Activated CD4-positive, CD25-positive, alpha-beta regulatory T cell treated with anti-CD3 and anti-CD28 coated beads, Interleukin-2, amount 50 U/mL, for 72 hours (primary cell): ENCODE data around the gene SLC38A6.

Source experiments
- DNase-seq: peaks from one replicate; pipeline ENCODE4 v3.0.0; 2021

Gene SLC38A6

DNA sequence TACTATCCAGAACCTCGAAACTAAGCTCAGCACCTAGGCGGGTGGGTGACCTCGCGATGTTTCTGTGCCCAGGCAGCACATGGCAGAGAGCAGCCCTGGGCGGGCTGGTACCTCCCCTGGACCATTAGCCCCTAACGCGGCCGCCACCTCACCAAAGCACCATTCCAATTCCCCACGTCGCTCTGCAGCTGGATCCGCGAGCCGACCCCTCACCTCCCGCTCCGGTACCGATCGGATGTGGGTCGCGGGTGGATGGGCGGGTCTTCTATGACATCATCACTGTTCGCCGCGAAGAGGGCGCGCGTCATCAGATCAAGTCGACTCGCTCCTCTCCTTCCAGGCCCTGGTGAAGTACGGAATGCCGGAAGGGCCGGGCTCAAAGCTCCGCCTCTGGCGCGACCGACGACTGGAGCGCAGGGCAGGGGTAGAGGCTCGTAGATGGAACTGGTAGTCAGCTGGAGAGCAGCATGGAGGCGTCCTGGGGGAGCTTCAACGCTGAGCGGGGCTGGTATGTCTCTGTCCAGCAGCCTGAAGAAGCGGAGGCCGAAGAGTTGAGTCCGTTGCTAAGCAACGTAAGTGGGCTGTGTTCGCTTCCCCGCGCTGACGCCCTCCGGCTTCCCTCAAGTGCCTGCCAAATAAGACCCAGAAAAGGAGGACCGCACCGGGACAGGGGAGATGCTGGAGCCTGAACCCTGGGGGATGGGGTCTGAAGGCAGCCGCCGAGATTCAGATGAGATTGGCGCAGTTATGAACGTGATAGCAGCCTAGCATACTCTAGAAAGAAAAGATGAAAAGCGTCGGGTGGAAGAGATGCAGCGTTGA is at the start of gene SLC38A6, which contains the start of gene TRMT5:
SLC38A6 (plus strand) TSS at position 435 of the 822 bp plus-strand sequence; CDS start at position 468, 33 bp downstream.
TRMT5 (minus strand) TSS at position 269 of the 822 bp plus-strand sequence; CDS start at position 163, 106 bp downstream.
- peak; percentile 90 for DNase-seq

DNA sequence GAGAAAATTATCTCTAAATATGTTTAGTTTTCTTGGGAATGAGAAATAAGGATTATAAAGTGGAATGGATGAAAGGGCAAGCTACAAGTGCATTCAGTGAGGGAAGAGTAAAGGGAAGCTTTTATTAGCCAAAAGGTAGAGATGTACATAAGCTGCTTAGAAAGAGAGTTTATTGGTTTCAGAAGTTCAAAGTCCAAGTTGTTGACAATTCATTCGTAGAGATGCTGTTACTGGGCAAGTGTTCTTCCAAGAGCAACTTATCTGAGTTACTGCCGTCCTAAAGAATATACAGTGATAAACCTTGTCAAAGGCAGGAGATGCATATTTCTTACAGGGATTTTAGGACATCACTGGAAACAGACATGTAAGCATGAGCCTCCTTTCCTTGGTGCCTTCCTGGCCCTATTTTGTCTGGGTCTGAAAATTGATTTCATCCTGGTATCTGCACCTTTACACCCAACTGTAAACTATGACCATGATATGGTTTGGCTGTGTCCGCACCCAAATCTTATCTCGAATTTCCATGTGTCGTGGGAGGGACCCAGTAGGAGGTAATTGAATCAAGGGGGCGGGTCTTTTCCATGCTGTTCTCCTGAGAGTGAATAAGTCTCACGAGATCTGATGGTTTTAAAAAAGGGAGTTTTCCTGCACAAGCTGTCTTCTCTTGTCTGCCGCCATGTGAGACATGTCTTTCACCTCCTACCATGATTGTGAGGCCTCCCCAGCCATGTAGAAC is 47.0 kb upstream of the SLC38A6 start:
- DNase-seq: no peak

DNA sequence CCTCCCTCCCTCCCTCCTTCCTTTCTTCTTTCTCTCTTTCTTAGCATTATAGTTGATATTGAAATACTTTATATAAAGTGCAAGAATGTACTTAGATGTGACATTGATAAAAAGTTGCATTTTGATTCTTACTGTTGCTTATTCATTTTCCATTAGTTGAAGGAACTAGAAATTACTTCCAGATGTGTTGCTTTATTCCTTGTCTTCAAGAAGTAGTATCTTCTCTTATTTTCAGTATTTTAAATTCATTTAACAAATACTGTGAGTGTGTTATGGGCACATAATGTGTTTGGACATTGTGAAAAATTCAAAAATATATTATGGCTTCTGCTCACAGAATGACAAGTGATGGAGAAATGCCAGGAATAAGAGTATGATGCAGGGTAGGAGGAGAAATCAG is 45.7 kb upstream of the SLC38A6 start:
- DNase-seq: no peak

DNA sequence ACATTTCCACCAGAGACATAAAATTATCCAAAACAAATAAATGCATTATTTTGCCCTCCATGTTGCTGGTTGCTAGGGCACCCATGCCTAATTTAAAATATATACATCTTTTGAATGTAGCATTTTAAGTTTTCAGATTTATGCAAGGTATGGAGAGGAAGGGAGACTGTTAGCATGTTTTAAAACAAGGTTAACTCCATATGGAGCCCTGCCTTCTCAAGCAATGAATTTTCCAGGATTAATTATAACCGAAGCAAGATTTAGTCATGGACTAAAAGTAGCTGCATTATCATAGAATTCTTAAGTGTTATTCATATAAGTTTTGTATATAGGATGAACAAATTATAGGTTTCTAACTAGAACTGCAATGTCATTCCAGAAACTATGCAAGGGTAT is 37.4 kb upstream of the SLC38A6 start:
- DNase-seq: no peak

DNA sequence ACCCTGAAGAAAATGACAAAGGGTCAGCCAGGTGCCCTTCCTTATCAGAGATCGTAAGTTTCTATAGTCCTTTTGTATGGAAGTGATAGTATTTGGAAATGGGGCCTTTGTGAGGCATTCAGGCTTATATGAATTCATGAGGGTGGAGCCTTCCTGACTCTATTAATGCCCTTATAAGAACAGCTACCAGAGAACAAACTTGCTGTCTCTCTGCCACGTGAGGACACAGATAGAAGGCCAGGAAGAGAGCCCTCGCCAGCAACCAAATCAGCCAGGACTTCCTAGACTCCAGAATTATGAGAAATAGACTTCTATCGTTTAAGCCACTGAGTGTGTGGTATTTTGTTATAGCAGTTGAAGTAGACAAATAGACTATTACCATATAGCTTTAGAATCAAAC is 36.8 kb upstream of the SLC38A6 start:
- DNase-seq: no peak

DNA sequence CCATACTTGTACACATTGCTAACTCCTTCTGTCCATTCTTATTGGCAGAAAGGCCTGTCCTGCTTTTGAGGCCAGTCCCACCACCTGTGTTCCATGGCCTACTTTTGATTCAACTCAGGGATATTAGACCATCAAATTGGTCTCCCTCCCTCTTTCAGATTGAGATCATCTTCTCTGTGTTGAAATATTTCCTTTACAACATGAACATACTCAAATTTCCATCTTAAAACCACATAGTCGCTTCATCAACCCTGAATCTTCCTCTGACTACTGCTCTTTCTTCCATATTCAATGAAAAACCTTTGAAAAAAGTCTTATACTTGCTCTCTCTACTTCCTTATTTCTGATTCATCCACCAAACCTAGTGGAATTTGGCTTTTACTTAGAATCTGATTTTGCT is 35.1 kb upstream of the SLC38A6 start:
- no peak for DNase-seq

DNA sequence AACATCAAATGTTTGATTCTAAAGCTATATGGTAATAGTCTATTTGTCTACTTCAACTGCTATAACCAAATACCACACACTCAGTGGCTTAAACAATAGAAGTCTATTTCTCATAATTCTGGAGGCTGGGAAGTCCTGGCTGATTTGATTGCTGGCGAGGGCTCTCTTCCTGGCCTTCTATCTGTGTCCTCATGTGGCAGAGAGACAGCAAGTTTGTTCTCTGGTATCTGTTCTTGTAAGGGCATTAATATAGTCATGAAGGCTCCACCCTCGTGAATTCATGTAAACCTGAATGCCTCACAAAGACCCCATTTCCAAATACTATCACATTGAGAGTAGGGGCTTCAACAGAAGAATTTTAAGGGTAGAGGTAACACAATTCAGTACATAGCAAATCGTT is 34.3 kb upstream of the SLC38A6 start:
- DNase-seq: no peak

DNA sequence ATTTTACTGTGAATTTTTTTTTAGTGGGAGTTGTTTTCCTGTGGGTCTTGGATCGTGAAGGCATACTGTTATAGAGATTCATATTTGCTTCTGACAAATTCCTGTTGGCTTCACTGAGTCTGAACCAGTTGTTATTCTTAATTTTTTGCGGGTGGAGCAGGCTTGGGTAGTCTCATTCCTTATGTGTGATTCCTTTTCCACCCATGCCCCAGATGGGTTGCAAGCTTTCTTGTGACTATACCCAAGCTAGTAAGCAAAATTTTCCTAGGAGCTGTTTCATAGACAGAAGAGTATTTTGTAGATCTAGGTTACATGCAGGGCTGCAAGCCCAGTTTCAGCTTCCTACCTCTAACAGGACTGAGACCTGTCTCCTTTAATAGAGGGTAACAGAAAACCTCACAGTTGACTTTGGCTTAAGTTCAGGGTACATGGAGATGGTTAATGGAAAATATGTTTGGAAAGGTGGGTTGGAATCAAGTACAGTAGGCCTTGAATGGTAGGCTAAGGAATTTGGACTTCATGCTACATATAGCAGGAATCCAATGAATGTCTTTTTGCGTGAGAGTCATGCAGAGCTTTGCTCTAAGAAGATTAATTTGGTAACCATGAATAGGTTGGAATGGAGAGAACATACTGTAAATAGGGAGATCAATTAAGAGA is 29.1 kb upstream of the SLC38A6 start:
- DNase-seq: no peak

DNA sequence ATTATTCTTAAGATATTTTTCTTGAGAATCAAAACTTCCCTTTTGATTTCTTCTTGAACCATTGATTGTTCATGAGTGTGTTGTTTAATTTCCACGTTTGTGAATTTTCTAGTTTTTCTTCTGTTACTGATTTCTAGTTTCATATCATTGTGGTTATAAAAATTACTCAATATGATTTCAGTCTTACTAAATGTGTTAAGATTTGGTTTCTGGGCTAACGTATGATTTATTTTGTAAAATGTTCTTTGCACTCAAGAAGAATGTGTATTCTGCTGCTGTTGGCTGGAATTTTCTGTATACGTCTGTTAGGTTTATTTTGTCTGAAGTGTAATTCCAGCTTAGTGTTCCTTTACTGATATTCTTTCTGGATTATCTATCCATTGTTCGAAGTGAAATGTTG is 24.8 kb upstream of the SLC38A6 start:
- DNase-seq: no peak

DNA sequence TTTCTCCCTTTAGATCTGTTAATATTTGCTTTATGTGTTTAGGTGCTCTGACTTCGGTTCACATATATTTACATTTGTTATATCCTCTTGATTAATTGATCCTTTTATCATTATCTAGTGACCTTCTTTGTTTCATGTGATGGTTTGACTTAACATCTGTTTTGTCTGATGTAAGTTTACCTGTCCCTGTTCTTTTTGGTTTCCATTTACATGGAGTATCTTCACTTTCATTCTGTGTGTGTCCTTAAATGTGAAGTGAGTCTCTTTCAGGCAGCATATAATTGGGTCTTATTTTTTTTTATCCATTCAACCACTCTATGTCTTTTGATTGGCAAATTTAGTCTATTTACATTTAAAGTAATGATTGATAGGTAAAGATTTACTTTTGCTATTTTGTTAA is 24.4 kb upstream of the SLC38A6 start:
- no peak for DNase-seq

DNA sequence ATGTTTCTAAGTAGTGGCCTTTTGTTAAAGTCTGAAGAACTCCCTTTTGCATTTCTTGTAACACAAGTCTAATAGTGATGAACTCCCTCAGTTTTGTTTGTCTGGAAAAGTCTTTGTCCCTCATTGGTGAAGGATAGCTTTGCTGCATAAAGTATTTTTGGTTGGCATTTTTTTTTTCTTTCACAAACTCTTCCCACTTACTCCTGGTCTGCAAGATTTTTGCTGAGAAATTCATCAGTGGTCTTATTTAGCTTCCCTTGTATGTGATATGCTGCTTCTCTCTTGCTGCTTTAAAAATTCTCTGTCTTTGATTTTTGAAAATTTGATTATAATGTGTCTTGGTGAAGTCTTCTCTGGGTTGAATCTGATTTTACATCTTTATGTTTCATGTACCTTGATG is 22.9 kb upstream of the SLC38A6 start:
- DNase-seq: no peak

DNA sequence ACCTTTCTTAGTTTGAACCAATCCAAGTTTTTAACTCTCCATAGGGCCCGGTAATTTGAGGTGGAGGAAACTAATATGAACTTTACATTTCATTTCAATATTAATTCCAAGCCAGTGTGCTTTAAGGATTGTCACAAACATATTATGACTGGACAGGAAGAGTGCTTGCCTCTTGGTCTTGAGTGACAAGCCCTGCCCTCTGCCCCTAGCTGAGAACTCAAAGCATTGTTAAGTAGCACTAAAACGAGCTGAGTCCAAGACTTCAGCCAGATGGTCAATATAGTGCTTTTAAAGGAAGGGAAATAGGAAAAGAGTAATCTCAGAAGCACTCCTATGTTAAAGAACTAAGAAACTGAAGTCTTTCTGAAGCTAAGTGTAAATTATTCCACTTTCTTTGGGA is 17.3 kb upstream of the SLC38A6 start:
- DNase-seq: no peak

DNA sequence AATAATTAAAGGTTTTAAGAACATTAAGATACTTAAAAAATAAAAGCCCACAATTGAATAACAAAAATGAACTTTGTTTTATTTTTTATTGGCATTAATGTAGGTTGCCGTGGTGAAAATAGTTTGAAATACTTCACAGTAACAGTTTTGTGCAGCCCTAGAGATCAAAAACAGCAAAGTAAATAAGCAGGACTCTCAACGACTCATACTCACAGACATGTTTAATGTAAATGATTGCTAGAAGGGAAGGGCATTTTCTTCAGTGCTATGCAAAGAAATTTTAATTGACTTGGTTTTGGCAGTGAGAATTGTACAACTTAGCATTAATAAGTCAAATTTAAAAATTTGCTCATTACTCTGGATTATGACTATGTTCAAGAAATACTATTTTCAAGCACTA is 16.1 kb upstream of the SLC38A6 start:
- no peak for DNase-seq

DNA sequence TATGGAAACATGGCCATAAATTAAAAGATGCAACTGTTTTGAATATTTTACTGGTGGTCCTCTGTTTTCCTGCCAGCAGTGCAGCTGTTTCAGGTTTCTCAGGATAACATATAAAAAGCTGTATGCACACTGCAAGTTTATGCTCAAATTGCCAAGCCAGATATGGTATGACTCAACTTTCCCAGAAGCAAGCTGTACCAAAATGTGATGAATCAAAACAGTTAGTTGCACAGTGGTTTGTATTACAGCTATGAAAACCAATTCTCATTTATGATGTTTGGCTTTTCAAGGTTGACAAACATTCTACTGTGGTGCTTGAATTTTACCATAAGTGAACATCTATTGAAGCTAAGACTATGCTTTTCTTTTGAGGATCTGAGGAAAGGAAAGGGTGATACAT is 15.6 kb upstream of the SLC38A6 start:
- no peak for DNase-seq

DNA sequence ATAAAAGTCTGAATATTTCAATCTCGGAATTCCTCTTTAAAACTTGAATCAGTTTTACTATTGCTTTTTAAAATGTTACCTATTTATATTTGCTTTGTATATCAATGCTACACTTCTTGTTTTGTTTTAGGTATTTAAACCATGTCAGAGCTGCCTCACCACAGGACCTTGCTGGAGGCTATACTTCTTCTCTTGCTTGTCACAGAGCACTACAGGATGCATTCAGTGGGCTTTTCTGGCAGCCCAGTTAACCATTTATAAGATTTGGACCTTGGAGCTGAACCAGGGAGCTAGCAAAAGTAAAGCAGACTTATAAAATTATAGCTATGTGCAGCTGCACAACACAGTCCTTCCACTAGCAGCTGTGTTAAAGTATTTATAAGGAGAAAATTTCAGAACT is 12.9 kb upstream of the SLC38A6 start:
- DNase-seq: no peak

DNA sequence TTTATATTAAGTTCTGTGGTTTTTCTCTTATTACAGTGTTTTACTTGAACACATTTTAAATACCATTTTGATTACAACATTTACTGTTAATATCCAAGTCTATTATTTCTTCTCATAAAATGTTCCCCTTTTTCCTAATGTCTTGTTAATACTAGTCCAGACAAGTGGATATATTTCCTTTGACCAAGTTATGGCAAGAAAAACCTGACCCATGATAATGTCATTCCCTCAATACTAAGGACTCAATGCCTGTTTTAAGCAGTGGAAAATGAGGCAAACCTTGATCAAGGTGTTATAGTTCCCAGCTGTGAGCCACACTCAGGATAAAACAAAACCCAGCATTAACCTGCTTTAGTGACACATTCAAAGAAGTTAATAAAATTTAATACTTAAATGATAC is 12.4 kb upstream of the SLC38A6 start:
- DNase-seq: no peak

DNA sequence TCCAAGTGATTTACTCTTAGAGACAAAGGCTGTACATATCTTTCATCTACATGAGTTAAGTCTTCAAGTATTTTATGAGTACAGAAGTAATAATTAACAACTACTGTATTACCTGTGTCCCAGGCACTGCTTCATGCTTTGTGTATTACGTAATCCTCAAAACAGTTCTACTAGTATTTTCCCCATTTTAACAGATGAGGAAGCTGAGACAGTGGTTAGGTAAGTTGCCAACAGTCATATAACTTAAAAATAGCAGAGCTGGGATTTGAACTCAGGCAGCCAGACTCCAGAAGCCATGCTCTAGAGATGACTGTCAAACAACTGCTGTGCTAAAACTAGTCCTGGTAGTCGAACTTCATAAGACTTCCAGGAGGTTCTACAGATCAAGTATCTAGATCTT is 10.9 kb upstream of the SLC38A6 start:
- DNase-seq: no peak

DNA sequence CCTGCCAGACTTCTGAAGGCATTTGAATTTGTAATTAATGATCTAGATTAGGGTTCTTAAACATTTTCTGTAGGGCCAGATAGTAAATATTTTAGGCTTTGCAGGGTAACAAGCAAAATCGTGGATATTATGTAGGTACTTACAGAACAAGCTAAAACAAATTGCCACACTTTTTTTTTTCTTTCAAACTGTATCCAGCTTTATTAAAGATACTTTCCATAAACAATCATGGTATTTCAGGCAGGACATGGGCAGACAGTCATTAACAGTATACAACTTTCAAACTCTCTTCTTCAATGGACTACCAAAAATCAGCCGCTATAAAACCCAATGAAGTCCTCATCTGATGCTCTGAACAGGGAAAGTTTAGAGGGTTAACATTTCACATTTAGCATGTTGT is 9.8 kb upstream of the SLC38A6 start:
- no peak for DNase-seq

DNA sequence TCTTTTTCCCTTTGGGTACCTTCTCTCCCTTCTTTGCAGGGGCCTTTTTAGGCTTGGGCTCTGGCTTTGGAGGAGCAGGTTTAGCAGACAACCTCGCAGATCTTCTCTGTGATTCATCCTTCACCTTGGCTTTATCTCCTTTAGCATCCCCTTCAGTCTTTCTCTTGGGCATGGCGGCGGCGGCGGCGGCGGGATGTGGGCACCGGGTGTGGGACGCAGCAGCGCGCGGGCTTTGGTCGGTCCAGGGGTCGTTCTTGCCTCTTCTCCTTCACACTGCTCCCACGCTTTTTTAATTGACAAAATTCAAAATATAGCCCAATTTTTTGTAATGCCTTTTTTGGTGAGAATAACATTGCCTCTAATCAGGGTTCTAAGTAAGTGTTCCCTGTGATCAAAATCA is 8.8 kb upstream of the SLC38A6 start:
- DNase-seq: no peak

DNA sequence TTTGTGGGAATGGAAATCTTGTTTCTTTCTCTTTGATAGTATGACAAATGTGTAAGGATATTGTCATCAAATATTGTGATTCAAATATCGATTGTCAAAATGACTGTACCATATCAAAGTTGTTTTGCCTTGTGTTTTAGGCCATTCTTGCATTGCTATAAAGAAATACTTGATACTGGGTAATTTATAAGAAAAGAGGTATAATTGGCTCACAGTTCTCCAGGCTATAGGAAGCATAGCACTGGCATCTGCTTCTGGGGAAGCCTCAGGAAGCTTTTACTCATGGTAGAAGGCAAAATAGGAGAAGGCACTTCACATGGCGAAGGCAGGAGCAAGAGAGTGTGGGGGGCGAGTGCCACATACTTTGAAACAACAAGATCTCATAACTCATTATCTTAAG is 8.0 kb upstream of the SLC38A6 start:
- DNase-seq: no peak

DNA sequence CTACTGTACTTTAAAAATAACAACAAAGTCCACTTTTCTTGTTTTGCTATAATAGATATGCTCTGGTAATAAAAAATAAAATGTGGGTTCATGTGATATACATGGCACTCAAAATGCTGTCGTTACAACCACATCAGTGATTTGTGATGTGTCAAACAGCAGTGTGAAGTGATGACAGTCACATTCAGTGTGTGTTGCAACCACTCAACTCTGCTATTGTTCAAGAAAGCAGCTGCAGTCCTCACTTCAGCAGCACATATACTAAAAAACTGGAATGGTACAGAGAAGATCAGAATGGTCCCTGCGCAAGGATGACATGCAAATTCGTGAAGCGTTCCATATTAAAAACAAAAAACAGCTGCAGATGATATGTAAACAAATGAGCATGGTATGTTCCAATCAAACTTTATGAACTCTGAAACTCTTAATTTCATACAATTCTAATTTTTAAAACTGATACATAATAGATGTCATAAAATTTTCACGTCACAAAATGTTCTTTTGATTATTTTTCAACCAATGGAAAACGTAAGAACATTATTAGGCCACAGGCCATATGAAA is 6.9 kb upstream of the SLC38A6 start:
- DNase-seq: no peak

DNA sequence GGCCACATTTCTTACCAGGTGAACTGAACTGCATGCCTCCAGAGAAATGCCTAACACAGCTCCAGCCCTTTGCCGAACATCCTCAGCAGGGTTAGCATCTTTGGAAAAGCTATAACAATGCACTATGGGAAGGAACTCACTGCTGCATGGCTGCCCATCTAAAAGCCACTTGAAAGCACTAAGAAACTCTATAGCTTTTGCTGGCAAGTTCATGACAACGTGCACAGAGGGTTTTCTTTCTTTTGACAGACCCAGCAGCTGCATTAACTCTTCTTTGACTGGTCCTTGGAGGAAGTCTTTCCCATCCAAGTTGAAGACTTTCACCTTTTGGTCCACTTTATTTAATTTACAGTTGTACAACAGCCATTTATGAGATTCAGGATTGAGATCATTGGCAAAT is 5.5 kb upstream of the SLC38A6 start:
- no peak for DNase-seq

DNA sequence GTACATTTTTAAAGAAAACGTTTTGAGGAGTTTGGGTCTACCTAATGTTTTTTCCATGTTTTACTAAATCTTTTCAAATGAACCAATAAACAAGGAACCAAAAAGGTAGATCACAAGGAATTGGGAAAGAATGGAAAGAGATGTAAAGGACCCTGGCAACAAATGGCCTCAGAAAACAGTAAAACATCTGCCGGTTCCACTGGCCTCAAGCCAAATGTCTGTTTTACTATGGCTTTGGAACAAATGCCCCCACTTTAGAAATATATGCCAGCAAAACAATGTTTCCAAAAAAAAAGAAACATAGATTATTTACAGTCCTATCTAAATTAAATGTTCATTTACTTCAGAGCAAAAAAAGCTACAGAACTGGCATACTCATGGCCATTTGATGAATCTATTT is 3.2 kb upstream of the SLC38A6 start:
- no peak for DNase-seq
